DMS79 treated with DMSO at 0.1 percent for 48 hours (cell line): Measurements from ENCODE around the gene MANF.
"Not testable (repeated sequence)": the region's sequence is repeated elsewhere in the genome, so short reads cannot be mapped to it uniquely, and the experiment has no call there.

ENCODE experiments used
- DNase-seq: peaks from one replicate; lab custom pipeline; 2025; lab: John Stamatoyannopoulos, UW

The MANF gene

GRCh38 chr3:51384726-51385473 lies at the start of gene MANF:
TSS of gene MANF (plus strand) at chr3:51385291. CDS start at chr3:51385343, 52 bp downstream.
- DNase-seq, result peak; percentile 83

GRCh38 chr3:51336261-51336660 lies 48.8 kb upstream of the MANF start:
- DNase-seq, result no peak

DNA sequence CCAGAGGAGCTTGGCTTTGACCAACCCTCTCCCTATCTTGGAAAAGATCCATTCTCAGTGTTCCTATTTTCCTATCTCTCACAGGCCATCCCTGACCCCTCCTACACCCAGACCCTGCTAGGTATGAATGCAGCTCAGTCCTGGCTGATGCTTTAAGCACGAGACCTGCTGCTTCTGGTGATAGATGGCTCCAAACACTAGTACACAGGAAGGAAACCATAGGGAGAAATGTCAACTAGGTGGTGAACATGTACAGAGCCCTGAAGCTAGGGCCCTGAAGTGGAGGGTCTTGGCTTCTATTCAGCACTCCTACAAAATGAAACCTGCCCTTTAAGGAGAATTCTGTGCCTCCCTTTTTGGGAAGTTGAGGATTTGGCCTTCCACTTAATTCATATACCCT lies 47.4 kb upstream of the MANF start:
- DNase-seq, result no peak

- DNase-seq, result no peak
Observed at GRCh38 chr3:51338632-51339031, 46.5 kb upstream of the MANF start.

GRCh38 chr3:51340013-51340829 lies 44.9 kb upstream of the MANF start:
- DNase-seq, result no peak

- DNase-seq, result no peak
Observed at GRCh38 chr3:51340989-51341636, 44.0 kb upstream of the MANF start.

DNA sequence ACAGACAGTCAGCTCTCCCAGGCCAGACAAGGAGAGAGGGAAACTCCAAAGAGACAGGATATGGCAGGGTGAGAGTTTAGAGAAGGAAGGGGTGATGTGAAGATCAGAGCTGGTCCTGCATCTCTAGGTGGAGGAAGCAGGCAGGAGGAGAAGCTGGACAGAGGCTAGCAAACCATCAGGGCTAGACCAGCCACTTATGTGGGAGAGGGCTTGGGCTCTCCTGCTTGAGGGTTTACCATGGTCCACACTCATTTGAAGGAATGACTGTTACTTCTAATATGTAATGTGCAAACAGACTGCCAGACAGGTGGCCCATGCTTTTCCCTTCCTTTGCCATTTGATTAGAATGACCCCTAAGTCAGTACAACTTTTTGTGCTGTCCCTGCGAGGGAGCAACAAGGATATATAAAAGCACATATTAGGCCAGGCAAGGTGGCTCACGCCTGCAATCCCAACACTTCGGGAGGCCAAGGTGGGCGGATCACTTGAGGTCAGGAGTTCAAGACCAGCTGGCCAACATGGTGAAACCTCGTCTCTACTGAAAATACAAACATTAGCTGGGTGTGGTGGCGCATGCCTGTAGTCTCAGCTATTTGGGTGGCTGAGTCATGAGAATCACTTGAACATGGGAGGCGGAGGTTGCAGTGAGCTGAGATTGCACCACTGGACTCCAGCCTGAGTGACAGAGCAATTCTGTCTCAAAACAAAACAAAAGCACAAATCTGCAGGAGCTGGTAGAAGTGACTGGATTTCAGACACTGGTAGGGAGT lies 41.0 kb upstream of the MANF start:
- DNase-seq, result no peak

DNA sequence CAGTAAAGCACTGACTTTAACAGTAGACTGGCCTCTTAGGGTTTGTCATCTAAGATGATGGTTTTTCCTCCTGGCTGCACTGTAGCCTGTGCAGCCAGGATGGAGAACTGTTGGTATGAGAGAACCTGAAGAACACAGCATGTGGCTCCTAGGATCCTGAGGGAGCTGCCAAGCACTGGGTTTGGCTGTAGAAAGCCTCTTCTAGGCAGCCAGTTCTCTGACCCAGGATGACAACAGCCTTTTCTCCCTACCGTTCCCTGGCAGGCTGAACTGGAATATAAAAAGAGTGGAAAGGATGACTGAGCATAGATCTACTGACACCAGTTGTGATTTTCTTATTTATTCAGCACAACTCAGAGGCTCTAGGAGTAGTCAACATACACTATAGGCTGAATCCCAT lies 34.3 kb upstream of the MANF start:
- no peak for DNase-seq

GRCh38 chr3:51353131-51353530 lies 32.0 kb upstream of the MANF start:
- DNase-seq, result no peak

GRCh38 chr3:51353691-51354090 lies 31.4 kb upstream of the MANF start:
- DNase-seq, result no peak

GRCh38 chr3:51354172-51354571 lies 30.9 kb upstream of the MANF start:
- DNase-seq, result no peak

GRCh38 chr3:51354731-51355615 lies 30.1 kb upstream of the MANF start:
- DNase-seq, result no peak

DNA sequence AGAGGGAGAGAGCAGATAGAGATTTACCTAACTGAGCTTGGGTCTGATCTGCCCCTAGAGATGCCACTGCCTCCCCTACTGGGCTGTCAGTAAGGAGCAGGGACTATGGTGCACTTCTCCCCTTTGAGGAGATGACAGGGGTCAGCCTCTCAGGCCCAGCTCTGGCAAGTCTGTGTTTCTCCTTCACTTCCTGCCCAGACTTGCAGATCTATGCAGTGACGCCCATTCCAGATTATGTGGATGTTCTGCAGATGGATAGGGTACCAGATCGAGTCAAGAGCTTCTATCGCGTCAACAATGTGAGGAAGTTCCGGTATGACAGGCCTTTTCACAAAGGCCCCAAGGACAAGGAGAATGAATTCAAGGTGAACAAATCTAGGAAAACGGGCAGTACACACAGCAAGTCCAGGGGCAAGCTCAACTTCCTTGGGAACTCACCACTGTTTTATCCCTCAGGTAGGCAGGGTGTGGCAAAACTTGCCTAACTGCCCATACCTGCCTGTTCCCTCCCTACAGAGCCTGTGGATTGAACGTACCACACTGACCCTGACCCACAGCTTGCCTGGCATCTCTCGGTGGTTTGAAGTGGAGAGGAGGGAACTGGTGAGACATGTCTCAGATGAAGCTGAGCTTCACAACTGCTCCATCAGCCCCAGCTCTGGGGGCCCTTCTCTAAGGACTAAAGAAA lies 29.1 kb upstream of the MANF start:
- no peak for DNase-seq

- no peak for DNase-seq
Observed at GRCh38 chr3:51357856-51358255, 27.2 kb upstream of the MANF start.

DNA sequence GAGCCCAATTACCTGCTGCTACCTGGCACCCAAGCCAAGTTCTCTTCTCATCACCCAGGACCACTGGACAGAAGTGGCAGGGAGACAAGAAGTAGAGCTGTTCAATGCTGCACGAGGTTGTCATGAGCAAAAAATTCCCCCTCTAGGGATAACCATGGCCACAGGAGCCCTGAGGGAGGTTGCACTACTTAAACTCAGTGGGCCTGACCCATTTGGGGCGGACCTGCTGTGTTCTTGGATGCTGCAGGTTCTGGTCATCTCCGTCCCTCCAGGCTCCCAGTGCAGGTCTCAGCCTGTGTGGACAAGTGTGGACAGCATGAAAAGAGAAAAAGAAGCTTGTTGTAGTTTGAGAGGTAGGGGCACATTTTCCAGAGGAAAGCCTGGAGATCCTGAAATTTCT lies 26.1 kb upstream of the MANF start:
- no peak for DNase-seq

DNA sequence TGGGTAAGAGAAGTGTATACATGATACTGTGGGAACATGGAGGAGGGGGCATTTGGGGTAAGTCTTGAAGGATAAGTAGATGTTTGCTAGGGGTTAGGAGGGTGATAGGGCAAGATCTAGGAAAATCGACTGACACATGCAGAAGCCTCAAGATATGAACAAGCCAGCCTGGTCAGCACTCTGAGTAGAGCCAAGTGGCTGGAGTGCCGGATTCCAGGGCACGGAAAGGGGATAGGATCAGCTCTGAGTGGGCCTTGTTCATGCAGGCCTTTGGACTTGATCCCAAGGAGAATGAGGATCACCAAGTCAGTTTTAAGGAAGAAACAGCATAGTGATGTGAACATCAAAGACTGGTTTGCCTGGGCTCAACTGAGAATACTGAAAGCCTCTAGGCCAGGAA lies 24.3 kb upstream of the MANF start:
- no peak for DNase-seq

DNA sequence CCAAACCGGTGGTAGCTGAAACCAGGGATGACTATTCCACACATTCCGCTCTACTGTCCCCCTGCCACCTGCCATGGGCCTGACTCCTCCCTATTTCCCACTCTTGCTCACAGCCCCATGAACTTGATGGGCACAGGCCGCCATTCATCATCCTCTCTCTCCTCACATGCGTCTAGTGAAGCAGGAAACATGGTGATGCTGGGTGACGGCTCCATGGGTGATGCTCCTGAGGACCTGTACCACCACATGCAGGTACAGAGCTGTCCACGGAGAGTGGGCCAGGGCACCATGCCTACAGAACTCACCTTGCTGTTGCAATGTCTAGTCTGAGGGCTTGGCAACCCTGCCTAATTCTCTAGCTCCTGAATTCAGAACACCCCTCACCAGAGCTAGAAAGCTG lies 23.3 kb upstream of the MANF start:
- no peak for DNase-seq

DNA sequence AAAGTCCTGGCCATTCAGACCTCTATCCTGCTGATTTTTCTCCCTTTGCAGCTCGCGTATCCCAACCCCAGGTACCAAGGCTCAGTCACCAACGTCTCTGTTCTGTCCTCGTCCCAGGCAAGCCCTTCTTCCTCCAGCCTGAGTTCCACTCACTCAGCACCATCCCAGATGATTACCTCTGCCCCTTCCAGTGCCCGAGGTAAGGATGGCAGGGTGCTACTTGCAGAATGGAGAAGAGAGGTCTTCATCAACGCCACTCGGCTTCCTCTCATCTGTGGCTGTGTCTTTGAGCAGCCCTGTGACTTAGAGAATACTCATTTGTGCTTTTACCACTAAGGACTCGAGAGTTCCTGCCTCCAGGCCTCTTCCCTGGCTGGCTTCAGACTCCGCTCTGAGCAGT lies 22.6 kb upstream of the MANF start:
- DNase-seq, result no peak

GRCh38 chr3:51368276-51368675 lies 16.8 kb upstream of the MANF start:
- not testable (repeated sequence) for DNase-seq

DNA sequence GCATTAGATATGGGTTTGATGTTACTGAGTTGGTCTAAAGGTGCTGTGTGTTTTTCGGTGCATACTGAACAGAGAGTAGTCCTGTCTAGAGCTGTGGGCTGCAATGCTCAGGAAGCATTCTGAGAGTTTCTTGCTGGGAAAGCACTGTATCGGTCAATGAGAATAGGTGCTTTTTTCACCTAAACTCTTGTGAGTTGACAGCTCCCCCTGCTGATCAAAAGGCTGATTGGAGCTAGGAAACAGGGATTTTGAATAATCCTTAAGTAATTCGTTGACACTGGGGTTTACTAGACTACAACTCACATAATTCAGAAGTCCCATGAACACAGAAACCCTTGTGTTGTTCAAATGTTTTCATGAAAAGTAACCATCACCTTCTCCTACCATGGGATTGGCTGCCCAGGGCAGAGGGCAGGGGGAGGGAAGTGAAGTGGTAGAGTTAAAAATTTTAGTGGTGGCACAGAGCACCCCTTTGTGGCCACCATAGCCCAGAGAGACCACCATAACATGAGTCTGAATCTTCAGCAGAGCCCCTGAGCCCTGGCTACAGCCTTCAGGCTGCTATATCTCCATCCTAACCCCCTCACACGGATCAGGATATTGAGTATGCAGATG lies 13.0 kb upstream of the MANF start:
- peak; percentile 1 for DNase-seq
